Kidney (tissue), 14 donors: Measurements from ENCODE around the gene PTGER3. TPM values are rescaled to one million over a fixed set of nuclear protein-coding genes. Genes with fewer than 3 reads are reported as not detected.

Experiments used
- DNase-seq, 5 donors: peaks; one replicate each; pipeline ENCODE4 v3.0.0-alpha.2; 2013 to 2020
- FAIRE-seq: peaks from 2 replicates; lab custom pipeline; 2012; peaks lifted over from hg19 to GRCh38; lab: Jason Lieb, UNC
- H3K27ac ChIP-seq, 2 donors: one replicate each; pipeline ENCODE4 v1.7.0; 2013; ENCODE audit warnings: low read depth in 2 of 2, low read length in 2 of 2, inconsistent platforms in 1 of 2
- H3K27me3 ChIP-seq: one replicate; pipeline ENCODE4 v1.7.1; 2013; ENCODE audit warnings: low read length, inconsistent platforms; ENCODE audit not compliant: control insufficient read depth, insufficient read depth
- H3K36me3 ChIP-seq, 3 donors: one replicate each; pipeline versions ENCODE4 v1.7.0 to v1.7.1; 2013; ENCODE audit warnings: low read length in 3 of 3, control low read depth in 1 of 3, inconsistent platforms in 1 of 3; ENCODE audit not compliant: insufficient read depth in 3 of 3, control insufficient read depth in 2 of 3
- H3K4me1 ChIP-seq, 3 donors: one replicate each; pipeline versions ENCODE4 v1.7.0 to v1.7.1; 2013; ENCODE audit warnings: low read length in 3 of 3, inconsistent platforms in 1 of 3, low read depth in 1 of 3; ENCODE audit not compliant: control insufficient read depth in 2 of 3, insufficient read depth in 2 of 3
- H3K4me3 ChIP-seq, 3 donors: one replicate each; pipeline versions ENCODE4 v1.7.0 to v1.8.1; 2013; ENCODE audit warnings: low read length in 3 of 3, control low read depth in 1 of 3, inconsistent platforms in 1 of 3
- H3K9ac ChIP-seq, 3 donors: one replicate each; pipeline versions ENCODE4 v1.7.0 to v1.7.1; 2013; ENCODE audit warnings: low read length in 3 of 3, control low read depth in 1 of 3, inconsistent platforms in 1 of 3
- H3K9me3 ChIP-seq, 3 donors: one replicate each; pipeline versions ENCODE4 v1.7.0 to v1.7.1; 2013; ENCODE audit warnings: low read length in 3 of 3, control low read depth in 1 of 3, inconsistent platforms in 1 of 3; ENCODE audit not compliant: control insufficient read depth in 2 of 3, insufficient read depth in 1 of 3
- CTCF ChIP-seq: IDR thresholded peaks from 3 replicates; pipeline ENCODE4 v1.5.1; 2012; ENCODE audit warnings: mild to moderate bottlenecking, moderate library complexity, borderline replicate concordance; ENCODE audit not compliant: insufficient read depth; ENCODE audit errors: extremely low read depth
- intact Hi-C: fragments of 100-400 bp; cut with DNase I; formaldehyde crosslinking; loops from one replicate; pipeline ENCODE4 v1.11.1; 2022
- polyA plus RNA-seq: library from polyadenylated mRNA; stranded (reverse); fragments of 350-450 nt; fragmentation: Illumina TruSeq; extraction: RNeasy Lipid Tissue Mini Kit (QIAGEN cat#74804); gene quantifications from one replicate; pipeline ENCODE4 v1.2.3, GENCODE V29; 2014; ENCODE audit warnings: low read depth, low replicate concordance; ENCODE audit not compliant: insufficient read depth
- total RNA-seq: library from RNA; stranded (reverse); fragmentation: NEBNext Ultra II Directional; extraction: Animal tissue kit (Norgen Biotek cat#: 25700); gene quantifications from one replicate; pipeline ENCODE4 v1.2.1, GENCODE V29; 2021
- donor health status: control.
- donor health status: control.
- donor health status: control.
- donor health status: control.
- donor health status: control.
- donor health status: DM: yes; HTN: yes; CAD: no.
- donor health status: Normal renal cell carcinoma (clear cell type).

The PTGER3 gene
- total and polyA plus RNA-seq, 2 donors from 2014 or later = 9.0 to 102 TPM

GRCh38 chr1:71028981-71029380 is 18.6 kb downstream of the PTGER3 start:
- no peak for FAIRE-seq

GRCh38 chr1:71027991-71028390 is 19.6 kb downstream of the PTGER3 start:
- FAIRE-seq (no peak), DNase-seq (no peak)
- no peaks in the 10 kb centered on the region for H3K27me3 ChIP-seq
- no peak for TF ChIP-seq CTCF
- H3K36me3 ChIP-seq = no peaks in the 10 kb centered on the region
- intact Hi-C loops = no loop called here
- no peak overlapping the region for H3K9ac ChIP-seq
- H3K27ac ChIP-seq = no peak overlapping the region
- H3K4me3 ChIP-seq = no peak overlapping the region
- peaks cover 0 to 3% (median 0%) of the 10 kb centered on the region in 3 donors for H3K4me1 ChIP-seq
- H3K9me3 ChIP-seq = no peaks in the 10 kb centered on the region

More at GRCh38 chr1:71028981-71029380, 18.6 kb downstream of the PTGER3 start:
- no peak for DNase-seq
- intact Hi-C loops = no loop called here
- TF ChIP-seq CTCF = no peak
- Histone ChIP-seq H3K36me3 (no peaks in the 10 kb centered on the region), H3K4me3 (no peak overlapping the region), H3K4me1 (peaks cover 0 to 3% (median 0%) of the 10 kb centered on the region in 3 donors), H3K9ac (no peak overlapping the region), H3K27me3 (no peaks in the 10 kb centered on the region), H3K9me3 (no peaks in the 10 kb centered on the region), H3K27ac (no peak overlapping the region)

- TF ChIP-seq CTCF = no peak
- no peak for FAIRE-seq
Observed at GRCh38 chr1:71026093-71026492, 21.5 kb downstream of the PTGER3 start.

GRCh38 chr1:71023515-71023914 is 24.1 kb downstream of the PTGER3 start:
- no peak for TF ChIP-seq CTCF
- no peak for FAIRE-seq
- H3K9ac ChIP-seq = no peak overlapping the region
- no peaks in the 10 kb centered on the region for H3K9me3 ChIP-seq
- no peaks in the 10 kb centered on the region for H3K27me3 ChIP-seq
- DNase-seq = no peak
- H3K36me3 ChIP-seq = no peaks in the 10 kb centered on the region
- intact Hi-C loops = no loop called here
- no peaks in the 10 kb centered on the region for H3K4me1 ChIP-seq
- H3K4me3 ChIP-seq = no peak overlapping the region
- no peak overlapping the region for H3K27ac ChIP-seq

More at GRCh38 chr1:71026093-71026492, 21.5 kb downstream of the PTGER3 start:
- Histone ChIP-seq H3K4me1 (peaks cover 0 to 3% (median 0%) of the 10 kb centered on the region in 3 donors), H3K36me3 (no peaks in the 10 kb centered on the region), H3K27ac (no peak overlapping the region), H3K4me3 (no peak overlapping the region), H3K27me3 (no peaks in the 10 kb centered on the region), H3K9ac (no peak overlapping the region), H3K9me3 (no peaks in the 10 kb centered on the region)
- no peak for DNase-seq
- intact Hi-C loops = no loop called here
